IPS DF 6.9 (cell line): ENCODE measurements around the gene TCP11L1.

ENCODE experiments used
- DNase-seq: peaks from one replicate; pipeline ENCODE4 v3.0.0-alpha.2; 2013; ENCODE audit warnings: low read depth, low spot score
- H3K27ac ChIP-seq: one replicate; pipeline ENCODE4 v1.5.1; 2013; ENCODE audit warnings: low read length, control low read depth
- H3K27me3 ChIP-seq: 2 replicates; pipeline ENCODE4 v1.6.1; 2013; ENCODE audit warnings: mild to moderate bottlenecking, low read length; ENCODE audit not compliant: control insufficient read depth, insufficient read depth
- H3K36me3 ChIP-seq: 2 replicates; pipeline ENCODE4 v1.6.1; 2013; ENCODE audit warnings: low read length; ENCODE audit not compliant: control insufficient read depth, insufficient read depth
- H3K4me1 ChIP-seq: 2 replicates; pipeline ENCODE4 v1.6.1; 2013; ENCODE audit warnings: low read length; ENCODE audit not compliant: control insufficient read depth, insufficient read depth
- H3K4me3 ChIP-seq: 2 replicates; pipeline ENCODE4 v1.5.1; 2013; ENCODE audit warnings: mild to moderate bottlenecking, low read length
- H3K9me3 ChIP-seq: 2 replicates; pipeline ENCODE4 v1.6.1; 2013; ENCODE audit warnings: low read length, inconsistent platforms; ENCODE audit not compliant: control insufficient read depth, insufficient read depth
- WGBS: extraction: QIAGEN DNeasy Blood & Tissue Kit; methylation state at CpG from one replicate; pipeline ENCODE4 v1.1.7; 2013; ENCODE audit warnings: mixed read lengths, missing lambda C conversion rate; ENCODE audit not compliant: insufficient read length, insufficient coverage; 5-methylcytosine and 5-hydroxymethylcytosine counted together

TCP11L1 gene

DNA sequence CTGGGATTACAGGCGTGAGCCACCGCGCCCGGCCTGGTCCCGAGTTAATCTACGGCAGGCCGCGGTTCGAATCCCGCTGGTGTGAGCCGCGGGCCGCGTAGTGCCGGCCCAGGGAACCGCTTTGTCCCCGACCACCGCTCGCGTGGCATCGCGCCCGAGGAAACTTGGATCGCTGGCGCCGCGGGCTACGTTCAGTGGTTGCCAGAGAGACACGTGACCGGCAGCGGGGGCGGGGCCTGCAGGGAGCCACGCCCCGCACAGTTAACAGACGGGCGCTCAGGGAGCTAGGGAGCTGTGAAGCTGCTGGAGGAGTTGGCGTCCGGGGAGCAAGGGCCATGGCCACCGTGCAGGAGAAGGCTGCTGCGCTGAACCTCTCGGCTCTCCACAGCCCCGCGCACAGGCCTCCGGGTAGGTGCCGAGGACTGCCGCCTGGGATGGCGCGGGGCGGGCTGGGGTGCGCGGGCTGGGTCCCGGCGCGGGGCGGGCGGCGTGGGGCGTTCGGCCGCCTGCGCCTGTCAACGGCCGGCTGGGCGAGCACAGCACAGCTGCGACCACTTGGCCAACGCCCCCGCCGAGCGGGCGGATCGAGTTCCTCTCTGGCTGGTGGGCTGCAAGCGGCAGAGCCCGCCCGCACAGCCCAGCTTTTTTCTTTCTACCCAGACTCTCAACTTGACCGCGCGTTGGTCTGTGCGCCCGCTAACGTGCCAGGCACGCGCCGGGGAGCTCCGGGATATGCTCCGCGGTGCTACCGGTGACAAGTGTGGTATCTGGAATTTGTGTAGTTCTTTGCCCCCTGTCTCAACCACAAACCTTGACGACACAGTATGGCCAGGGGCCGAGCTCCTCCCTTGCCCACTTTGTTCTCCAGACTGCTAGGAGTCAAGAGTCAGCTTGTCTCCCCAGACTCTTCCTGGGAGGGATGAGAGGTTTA is 23.5 kb upstream of the TCP11L1 start, which contains the start of gene DEPDC7:
Gene DEPDC7 (plus strand): TSS at position 258 of the 931 bp plus-strand sequence. CDS start 78 bp downstream, at position 336.
- Histone ChIP-seq H3K27me3 (no peaks in the 10 kb centered on the region), H3K27ac (no peak within 1 kb of the TSS), H3K4me3 (peak within 1 kb of the TSS; percentile 75; the same call in 1 of the 2 replicates), H3K36me3 (no peaks in the 10 kb centered on the region), H3K4me1 (no peaks in the 10 kb centered on the region), H3K9me3 (no peaks in the 10 kb centered on the region)
- DNase-seq = no peak
- no CpG with 5 or more reads among the region's 89 CpGs for WGBS

DNA sequence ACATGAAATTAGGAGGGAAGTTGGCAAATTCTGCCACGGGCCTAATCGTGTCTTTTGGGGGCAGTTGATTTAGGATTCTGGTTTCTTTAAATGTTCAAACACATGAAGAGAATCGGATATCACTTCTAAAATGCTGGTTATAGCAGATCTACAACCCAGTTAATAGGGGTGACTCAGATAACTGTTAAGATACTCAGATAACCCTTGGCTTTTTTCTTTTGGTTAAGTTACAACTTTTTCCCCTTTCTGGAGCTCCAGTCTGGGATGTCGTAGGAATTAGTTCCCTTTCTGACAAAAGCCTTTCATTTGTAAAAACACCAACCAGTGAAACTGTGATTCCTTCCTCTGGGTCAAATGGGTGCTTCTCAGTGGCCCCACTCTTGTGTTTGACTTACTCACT is 22.7 kb upstream of the TCP11L1 start:
- no peaks in the 10 kb centered on the region for H3K27me3 ChIP-seq
- no peak overlapping the region for H3K4me3 ChIP-seq
- H3K36me3 ChIP-seq = no peaks in the 10 kb centered on the region
- no peak for DNase-seq
- no peak overlapping the region for H3K27ac ChIP-seq
- no CpG with 5 or more reads among the region's 4 CpGs for WGBS
- no peaks in the 10 kb centered on the region for H3K9me3 ChIP-seq
- no peaks in the 10 kb centered on the region for H3K4me1 ChIP-seq

DNA sequence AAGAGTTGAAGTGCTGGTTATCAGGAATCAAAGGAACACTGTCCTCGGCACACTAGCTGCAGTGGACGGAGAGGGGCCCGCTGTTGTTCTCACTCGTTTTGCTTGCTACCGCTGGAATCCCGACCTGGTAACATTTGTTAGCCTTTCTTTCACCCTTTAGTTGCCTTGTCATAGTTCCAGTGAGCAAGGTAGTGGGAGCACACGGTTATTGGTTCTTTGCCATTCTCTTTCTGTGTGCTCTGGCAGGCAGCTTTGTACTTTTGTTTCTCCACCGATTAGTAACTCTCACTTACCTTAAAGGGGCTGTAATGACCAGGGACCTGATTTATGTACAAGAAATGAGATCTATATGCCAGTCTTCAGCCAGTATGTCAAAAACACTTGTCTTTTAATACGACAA is 21.9 kb upstream of the TCP11L1 start:
- no peak for DNase-seq
- H3K36me3 ChIP-seq = no peaks in the 10 kb centered on the region
- no peak overlapping the region for H3K27ac ChIP-seq
- H3K4me3 ChIP-seq = no peak overlapping the region
- H3K27me3 ChIP-seq = no peaks in the 10 kb centered on the region
- no peaks in the 10 kb centered on the region for H3K4me1 ChIP-seq
- H3K9me3 ChIP-seq = no peaks in the 10 kb centered on the region
- no CpG with 5 or more reads among the region's 9 CpGs for WGBS

DNA sequence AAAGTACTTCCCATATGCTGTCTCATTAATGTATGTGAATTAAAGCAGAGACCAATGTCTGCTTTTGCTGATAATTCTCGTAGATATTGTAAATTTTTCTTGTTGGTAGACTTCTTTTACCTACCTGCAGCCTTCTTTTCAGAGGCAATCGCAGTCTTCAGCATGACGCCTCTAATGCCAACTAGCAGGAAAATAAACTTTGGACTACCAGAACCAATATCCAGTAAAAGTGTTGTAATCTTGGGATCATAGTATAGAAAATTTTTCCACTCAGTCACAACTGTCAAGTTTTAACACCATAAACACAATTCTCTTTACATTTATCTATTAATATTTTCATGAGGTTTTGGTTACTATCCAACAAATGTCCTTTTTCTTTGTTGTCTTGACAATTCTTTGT is 21.4 kb upstream of the TCP11L1 start:
- Histone ChIP-seq H3K36me3 (no peaks in the 10 kb centered on the region), H3K27me3 (no peaks in the 10 kb centered on the region), H3K4me1 (no peaks in the 10 kb centered on the region), H3K4me3 (no peak overlapping the region), H3K9me3 (no peaks in the 10 kb centered on the region), H3K27ac (no peak overlapping the region)
- no peak for DNase-seq
- whole genome bisulfite sequencing = no CpG with 5 or more reads among the region's 3 CpGs

DNA sequence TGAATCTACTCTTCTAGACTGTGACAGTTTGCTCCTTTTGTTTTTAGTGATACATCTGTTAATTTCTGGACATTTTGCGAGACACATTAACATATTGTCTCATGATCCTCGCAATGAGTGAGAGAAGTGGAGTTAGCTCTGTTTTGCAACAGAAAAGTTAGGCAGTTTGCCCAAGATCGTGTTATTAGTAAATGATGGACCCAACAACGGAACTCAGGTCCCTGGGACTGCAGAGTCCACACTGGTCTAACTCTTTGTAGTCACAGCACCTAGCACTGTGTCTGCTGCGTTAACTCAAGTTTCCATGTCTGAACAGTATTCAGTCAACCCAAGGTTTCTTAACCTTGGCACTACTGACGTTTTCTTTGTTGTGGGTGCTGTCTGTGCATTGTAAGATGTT is 20.5 kb upstream of the TCP11L1 start:
- no peak for DNase-seq
- no peaks in the 10 kb centered on the region for H3K36me3 ChIP-seq
- H3K4me1 ChIP-seq = no peaks in the 10 kb centered on the region
- no CpG with 5 or more reads among the region's 6 CpGs for WGBS
- H3K4me3 ChIP-seq = no peak overlapping the region
- H3K27me3 ChIP-seq = no peaks in the 10 kb centered on the region
- H3K9me3 ChIP-seq = no peaks in the 10 kb centered on the region
- no peak overlapping the region for H3K27ac ChIP-seq

DNA sequence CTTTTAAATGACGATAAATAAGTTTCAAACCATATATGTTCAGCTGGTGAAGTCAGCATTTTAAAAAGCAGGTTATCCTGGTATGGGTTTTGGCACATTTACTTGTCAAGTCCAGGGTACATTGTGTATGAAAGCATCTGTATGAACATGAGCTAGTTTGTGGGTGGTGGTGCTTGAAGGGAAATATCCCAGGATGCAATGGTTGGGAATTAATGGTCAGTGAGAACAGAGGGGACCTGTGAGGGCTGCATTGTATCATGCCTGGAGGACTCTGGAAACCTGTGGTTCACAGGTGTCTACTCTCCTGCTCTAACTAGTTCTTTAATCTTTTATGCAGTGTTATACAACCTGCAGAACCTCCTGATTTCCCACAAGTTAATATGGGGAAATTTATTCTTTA is 17.9 kb upstream of the TCP11L1 start:
- Histone ChIP-seq H3K27ac (no peak overlapping the region), H3K36me3 (no peaks in the 10 kb centered on the region), H3K27me3 (no peaks in the 10 kb centered on the region), H3K4me1 (no peaks in the 10 kb centered on the region), H3K4me3 (no peak overlapping the region), H3K9me3 (no peaks in the 10 kb centered on the region)
- WGBS = no CpG with 5 or more reads among the region's 1 CpG
- DNase-seq = no peak

DNA sequence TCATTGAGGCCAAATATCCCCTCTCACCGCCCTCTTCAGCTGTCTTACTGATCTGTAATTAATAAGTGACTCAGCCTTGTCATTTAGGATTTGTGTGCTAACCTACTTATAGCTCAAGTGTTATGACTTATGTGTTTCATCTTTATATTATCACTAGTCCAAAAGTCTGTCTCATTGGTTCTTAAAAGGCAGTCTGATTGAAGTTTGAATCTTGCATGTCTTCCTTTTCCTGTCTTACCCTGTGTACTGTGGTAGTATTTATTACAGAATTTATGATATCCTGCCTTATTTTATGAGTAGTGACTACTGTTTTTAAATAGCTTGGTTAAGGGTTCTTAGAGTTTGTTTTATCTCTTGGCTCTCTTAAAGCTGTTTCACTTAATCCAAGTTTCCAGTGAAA is 17.4 kb upstream of the TCP11L1 start:
- H3K27ac ChIP-seq = no peak overlapping the region
- WGBS = no CpG with 5 or more reads among the region's 1 CpG

DNA sequence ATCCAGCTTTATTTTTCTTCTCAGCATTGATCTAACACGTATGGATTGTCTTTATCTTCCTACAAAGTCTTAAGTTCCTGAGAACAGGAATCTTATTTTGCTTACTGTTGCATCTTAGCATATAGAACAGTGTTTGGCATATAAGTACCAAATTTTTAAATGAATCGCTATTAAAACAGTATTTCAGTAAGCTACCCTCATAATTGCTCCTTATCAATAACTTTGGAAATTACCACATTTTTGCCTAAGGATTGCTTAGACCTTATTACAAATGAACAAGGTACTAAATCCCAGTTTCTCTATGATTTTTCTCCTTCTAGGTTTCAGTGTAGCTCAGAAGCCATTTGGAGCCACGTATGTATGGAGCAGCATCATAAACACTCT is 14.0 kb upstream of the TCP11L1 start:
- Histone ChIP-seq H3K4me1 (no peaks in the 10 kb centered on the region), H3K27ac (no peak overlapping the region), H3K4me3 (no peak overlapping the region), H3K9me3 (no peaks in the 10 kb centered on the region), H3K27me3 (no peaks in the 10 kb centered on the region), H3K36me3 (no peaks in the 10 kb centered on the region)
- no CpG with 5 or more reads among the region's 3 CpGs for WGBS
- no peak for DNase-seq

More for the DNA sequence above, 17.4 kb upstream of the TCP11L1 start:
- no peak for DNase-seq
- Histone ChIP-seq H3K36me3 (no peaks in the 10 kb centered on the region), H3K4me1 (no peaks in the 10 kb centered on the region), H3K4me3 (no peak overlapping the region), H3K27me3 (no peaks in the 10 kb centered on the region), H3K9me3 (no peaks in the 10 kb centered on the region)

DNA sequence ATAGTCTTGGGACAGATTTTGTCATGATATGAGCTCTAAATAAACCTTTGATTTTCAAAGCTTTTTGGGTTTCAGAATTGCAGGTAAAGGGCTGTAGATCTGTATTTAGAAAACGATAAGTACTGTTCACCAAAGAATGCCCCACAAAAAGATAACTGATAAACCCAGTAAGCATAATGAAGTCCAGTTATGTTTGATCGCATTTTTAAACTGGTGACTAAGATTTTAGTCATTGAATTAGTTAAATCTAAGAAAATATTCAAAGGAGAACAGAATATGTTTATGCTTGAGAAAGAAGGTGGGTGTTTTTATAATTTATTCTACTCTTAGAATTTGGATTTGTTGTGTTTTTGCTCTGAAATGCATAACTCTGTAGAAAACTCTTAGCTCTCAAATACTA is 12.1 kb upstream of the TCP11L1 start:
- H3K9me3 ChIP-seq = no peaks in the 10 kb centered on the region
- no peak for DNase-seq
- no peaks in the 10 kb centered on the region for H3K4me1 ChIP-seq
- H3K27ac ChIP-seq = no peak overlapping the region
- no CpG with 5 or more reads among the region's 2 CpGs for WGBS
- H3K27me3 ChIP-seq = no peaks in the 10 kb centered on the region
- H3K4me3 ChIP-seq = no peak overlapping the region
- no peaks in the 10 kb centered on the region for H3K36me3 ChIP-seq

DNA sequence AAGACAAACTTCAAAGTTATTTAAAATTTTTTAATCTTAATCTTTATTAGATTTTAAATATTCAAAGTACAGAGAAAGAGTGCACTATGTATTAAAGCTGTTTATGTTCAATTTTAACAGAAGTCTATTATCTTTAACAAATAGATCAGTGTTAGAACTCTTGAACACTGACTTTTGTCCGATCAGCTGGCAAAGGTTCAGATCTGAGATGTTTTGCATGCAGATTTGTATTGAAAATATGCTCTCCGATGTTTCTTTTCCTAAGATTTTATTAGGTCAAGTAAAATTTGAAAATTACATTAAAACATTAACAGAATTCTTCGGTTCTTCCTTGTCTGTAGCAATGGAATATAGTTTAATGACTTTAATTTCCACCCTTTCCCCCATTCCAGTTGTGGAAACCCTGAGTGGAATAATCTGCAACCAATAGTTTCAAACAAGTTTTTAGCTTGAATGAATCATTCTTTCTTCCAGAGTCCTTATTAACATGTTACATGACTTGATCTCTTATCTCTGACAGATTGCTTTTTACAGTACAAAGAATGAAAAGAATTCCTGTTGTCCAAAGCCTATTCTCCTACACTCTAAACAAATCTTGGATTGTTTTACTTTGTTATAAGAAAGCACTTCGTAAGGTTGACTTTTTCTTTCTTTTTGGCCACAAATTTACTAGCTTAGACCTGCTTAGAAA is 11.4 kb upstream of the TCP11L1 start:
- H3K36me3 ChIP-seq = no peaks in the 10 kb centered on the region
- H3K4me1 ChIP-seq = no peaks in the 10 kb centered on the region
- DNase-seq = no peak
- H3K27me3 ChIP-seq = no peaks in the 10 kb centered on the region
- WGBS = no CpG with 5 or more reads among the region's 4 CpGs
- H3K4me3 ChIP-seq = no peak overlapping the region
- no peak overlapping the region for H3K27ac ChIP-seq
- no peaks in the 10 kb centered on the region for H3K9me3 ChIP-seq
